Aorta (tissue), 5 donors: ENCODE results near the gene PITX1. TPM values are rescaled to one million over a fixed set of nuclear protein-coding genes. Genes with fewer than 3 reads are reported as not detected.

Experiments
- ATAC-seq: fragments of 200-7000 bp; cut with Tn5 transposase; one replicate; pipeline ENCODE4 v1.9.1; 2022; ENCODE audit warnings: moderate library complexity; ENCODE audit not compliant: low FRiP score
- DNase-seq, 2 donors: peaks; one replicate each; pipeline ENCODE4 v3.0.0-alpha.2; 2020
- H3K27ac ChIP-seq, 2 donors: one replicate each; pipeline ENCODE4 v1.5.1; 2013; ENCODE audit warnings: low read length in 2 of 2, mild to moderate bottlenecking in 2 of 2, moderate library complexity in 2 of 2, control low read depth in 1 of 2, inconsistent platforms in 1 of 2, low read depth in 1 of 2
- H3K27me3 ChIP-seq, 2 donors: one replicate each; pipeline ENCODE4 v1.6.1; 2013; ENCODE audit warnings: control low read depth in 1 of 2, low read length in 1 of 2, mild to moderate bottlenecking in 1 of 2, moderate library complexity in 1 of 2; ENCODE audit not compliant: insufficient read depth in 2 of 2, control insufficient read depth in 1 of 2
- H3K36me3 ChIP-seq, 2 donors: one replicate each; pipeline ENCODE4 v1.6.1; 2013; ENCODE audit warnings: control low read depth in 1 of 2, low read length in 1 of 2, mild to moderate bottlenecking in 1 of 2; ENCODE audit not compliant: insufficient read depth in 2 of 2, control insufficient read depth in 1 of 2
- H3K4me1 ChIP-seq, 2 donors: one replicate each; pipeline ENCODE4 v1.6.1; 2013; ENCODE audit warnings: low read length in 2 of 2, control low read depth in 1 of 2, mild to moderate bottlenecking in 1 of 2, moderate library complexity in 1 of 2; ENCODE audit not compliant: insufficient read depth in 2 of 2, control insufficient read depth in 1 of 2
- H3K4me3 ChIP-seq, 2 donors: one replicate each; pipeline ENCODE4 v1.5.1; 2013; ENCODE audit warnings: low read length in 2 of 2, control low read depth in 1 of 2, mild to moderate bottlenecking in 1 of 2
- H3K9me3 ChIP-seq: one replicate; pipeline ENCODE4 v1.6.1; 2013; ENCODE audit warnings: mild to moderate bottlenecking, low read length; ENCODE audit not compliant: control insufficient read depth
- WGBS, 2 donors: extraction: QIAGEN DNeasy Blood & Tissue Kit; methylation state at CpG; one replicate each; pipeline ENCODE4 v1.1.7; 2013; 5-methylcytosine and 5-hydroxymethylcytosine counted together
- intact Hi-C, 2 donors: fragments of 100-400 bp; cut with DNase I; formaldehyde crosslinking; loops; one replicate each; pipeline versions ENCODE4 v1.14.2 to v1.15.0; 2022
- polyA plus RNA-seq, 2 donors: library from polyadenylated mRNA; stranded (reverse); fragments of 200-250 nt; gene quantifications; one replicate each; pipeline ENCODE4 v1.2.3, GENCODE V29; 2013
- total RNA-seq, 2 donors: library from RNA; stranded (reverse); fragmentation: NEBNext Ultra II Directional; extraction: Animal tissue kit (Norgen Biotek cat#: 25700); gene quantifications; one replicate each; pipeline ENCODE4 v1.2.1, GENCODE V29; 2021
- donor health status: healthy with polysubstance abuse.
- donor health status: Bipolar disorder and iron deficiency.
- donor health status: DM: no; HTN: no; CAD: no.
- donor health status: DM: no; HTN: no; CAD: no.
- donor health status: DM: yes; HTN: yes; CAD: no.

The PITX1 gene
- total and polyA plus RNA-seq, 4 donors: 0.39 to 2.3 (median 0.49) TPM; not detected in 1

DNA sequence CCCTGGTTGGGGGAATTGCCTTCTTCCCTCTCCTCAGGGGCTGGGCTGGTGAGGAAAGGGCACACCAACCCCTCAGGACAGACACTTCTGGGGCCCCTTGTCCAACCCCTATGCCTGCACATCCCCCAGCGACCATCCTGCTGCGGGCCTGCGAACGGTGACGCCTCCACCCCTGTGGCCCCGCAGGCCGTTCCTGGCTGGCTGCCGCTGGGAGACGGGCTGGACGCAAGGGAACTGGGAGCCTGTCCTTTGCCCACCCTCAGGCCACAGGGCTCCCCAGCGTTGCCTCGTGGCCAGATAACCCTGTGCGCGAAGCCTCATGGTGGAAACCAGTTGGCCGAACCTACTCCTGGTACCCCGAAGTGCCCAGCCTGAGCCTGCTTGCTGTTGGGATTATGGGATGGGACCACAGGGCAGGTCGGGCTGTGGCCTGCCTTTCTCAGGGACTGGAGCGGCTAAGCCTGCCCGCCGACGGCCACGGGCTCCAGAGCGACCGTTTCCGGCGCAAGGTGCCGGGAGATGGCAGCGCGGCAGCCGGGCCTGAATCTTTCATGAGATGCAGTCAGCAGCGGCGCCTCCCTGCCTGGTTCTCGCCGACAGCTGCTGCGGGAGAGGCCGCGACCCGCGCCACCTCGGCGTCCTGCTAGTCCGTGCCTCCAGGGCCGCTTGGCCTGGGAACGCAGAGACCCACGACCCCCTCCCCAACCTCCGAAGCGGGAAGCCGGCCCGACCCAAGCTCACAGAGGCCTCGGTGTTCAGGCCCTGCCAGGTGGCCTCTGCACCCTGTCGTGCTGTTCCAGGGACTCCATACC lies 6.5 kb upstream of the PITX1 start:
- Histone ChIP-seq H3K9me3 (no peaks in the 10 kb centered on the region), H3K27ac (no peak overlapping the region), H3K4me3 (no peak overlapping the region), H3K27me3 (no peaks in the 10 kb centered on the region), H3K4me1 (no peaks in the 10 kb centered on the region), H3K36me3 (no peaks in the 10 kb centered on the region)
- intact Hi-C loops: loop anchor here in 1 of 2 donors (10.0 kb wide), 1 partner anchor 294 kb away; no protein-coding TSS in a partner anchor
- peak in 1 of 2 donors; percentile 73 for DNase-seq
- ATAC-seq: no peak
- 19 to 25% methylated on average over 50 to 51 of the region's 51 CpGs for WGBS, 2 donors

GRCh38 chr5:135040034-135040332 lies 6.0 kb upstream of the PITX1 start:
- ATAC-seq (no peak), DNase-seq (peak; percentile 42 to 59)
- 9 to 15% methylated on average over 11 of the region's 11 CpGs for WGBS, 2 donors
- Histone ChIP-seq H3K4me3 (no peak overlapping the region), H3K9me3 (no peaks in the 10 kb centered on the region), H3K36me3 (no peaks in the 10 kb centered on the region), H3K4me1 (no peaks in the 10 kb centered on the region), H3K27ac (no peak overlapping the region), H3K27me3 (no peaks in the 10 kb centered on the region)
- intact Hi-C loops: loop anchor here in 1 of 2 donors (10.0 kb wide), 1 partner anchor 295 kb away; no protein-coding TSS in a partner anchor

GRCh38 chr5:135039271-135040033 lies 5.4 kb upstream of the PITX1 start:
- intact Hi-C loops: loop anchor here in 1 of 2 donors (10.0 kb wide), 1 partner anchor 295 kb away; no protein-coding TSS in a partner anchor
- Histone ChIP-seq H3K4me3 (no peak overlapping the region), H3K9me3 (no peaks in the 10 kb centered on the region), H3K27ac (no peak overlapping the region), H3K36me3 (no peaks in the 10 kb centered on the region), H3K4me1 (no peaks in the 10 kb centered on the region), H3K27me3 (no peaks in the 10 kb centered on the region)
- 4% methylated on average over 77 to 87 of the region's 87 CpGs for WGBS, 2 donors
- ATAC-seq (peak; percentile 21), DNase-seq (peak in 1 of 2 donors; percentile 47)

DNA sequence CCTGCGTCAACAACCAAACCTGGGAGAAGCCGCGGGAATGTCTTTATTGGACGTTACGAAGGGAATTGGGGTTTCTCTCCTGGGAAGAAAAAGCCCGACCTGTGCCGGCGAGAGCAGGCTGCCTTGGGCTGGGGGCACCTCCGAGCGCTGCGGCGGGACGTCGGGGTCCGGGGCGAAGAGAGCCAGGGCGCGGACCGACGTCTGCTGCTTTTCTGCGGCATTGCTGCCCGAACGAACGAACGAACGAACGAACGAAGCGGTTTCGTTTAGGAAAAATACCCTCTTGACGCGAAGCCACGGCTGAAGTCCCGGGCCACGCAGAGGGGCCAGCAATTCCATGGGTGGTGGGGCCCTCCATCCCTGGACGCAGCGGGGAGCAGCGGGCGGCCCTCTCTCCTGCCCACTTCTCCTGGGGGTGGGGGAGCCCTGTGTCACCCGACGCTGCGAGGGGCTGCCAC lies 4.8 kb upstream of the PITX1 start:
- WGBS, 2 donors: 7 to 9% methylated on average over 41 to 42 of the region's 42 CpGs
- ATAC-seq: no peak

DNA sequence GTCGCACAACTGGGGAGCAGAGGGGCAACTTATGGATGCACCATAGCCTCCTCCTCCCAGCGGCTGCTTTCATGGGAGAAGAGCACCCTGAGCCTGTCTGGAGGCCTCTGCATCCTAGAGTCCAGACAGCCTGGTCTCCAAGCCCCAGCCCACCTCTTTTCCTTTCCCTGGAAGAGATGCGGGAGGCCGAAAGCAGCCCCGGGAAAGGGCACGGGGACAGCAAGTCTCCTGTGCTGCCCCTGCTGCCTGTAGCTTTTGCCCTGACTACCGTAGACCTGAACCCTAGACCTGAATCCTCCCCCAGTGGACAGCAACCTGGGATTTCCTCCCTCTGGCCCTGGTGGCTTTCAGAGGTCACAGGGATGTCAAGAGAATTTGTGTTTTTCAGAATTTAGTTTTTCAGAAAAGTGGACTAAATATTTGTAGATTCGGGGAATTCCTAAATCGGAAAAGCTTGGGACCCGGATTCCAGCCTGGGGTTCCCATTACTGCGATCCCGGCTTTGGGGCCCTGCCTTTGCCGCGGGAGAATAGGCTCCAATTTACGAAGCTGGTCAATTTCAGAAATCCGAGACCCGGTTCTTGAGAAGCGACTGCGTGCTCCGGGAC lies 4.3 kb upstream of the PITX1 start:
- 36 to 40% methylated on average over 20 of the region's 20 CpGs for WGBS, 2 donors
- Histone ChIP-seq H3K9me3 (no peaks in the 10 kb centered on the region), H3K36me3 (no peaks in the 10 kb centered on the region), H3K4me1 (no peaks in the 10 kb centered on the region), H3K27ac (no peak overlapping the region), H3K27me3 (no peaks in the 10 kb centered on the region), H3K4me3 (no peak overlapping the region)
- ATAC-seq: no peak
- peak in 1 of 2 donors; percentile 30 for DNase-seq
- intact Hi-C loops: no loop called here

More for the DNA sequence above, 4.8 kb upstream of the PITX1 start:
- H3K36me3 ChIP-seq: no peaks in the 10 kb centered on the region
- intact Hi-C loops: no loop called here
- no peaks in the 10 kb centered on the region for H3K27me3 ChIP-seq
- peak in 1 of 2 donors; percentile 75 for DNase-seq
- H3K9me3 ChIP-seq: no peaks in the 10 kb centered on the region
- H3K27ac ChIP-seq: no peak overlapping the region
- no peaks in the 10 kb centered on the region for H3K4me1 ChIP-seq
- H3K4me3 ChIP-seq: no peak overlapping the region

DNA sequence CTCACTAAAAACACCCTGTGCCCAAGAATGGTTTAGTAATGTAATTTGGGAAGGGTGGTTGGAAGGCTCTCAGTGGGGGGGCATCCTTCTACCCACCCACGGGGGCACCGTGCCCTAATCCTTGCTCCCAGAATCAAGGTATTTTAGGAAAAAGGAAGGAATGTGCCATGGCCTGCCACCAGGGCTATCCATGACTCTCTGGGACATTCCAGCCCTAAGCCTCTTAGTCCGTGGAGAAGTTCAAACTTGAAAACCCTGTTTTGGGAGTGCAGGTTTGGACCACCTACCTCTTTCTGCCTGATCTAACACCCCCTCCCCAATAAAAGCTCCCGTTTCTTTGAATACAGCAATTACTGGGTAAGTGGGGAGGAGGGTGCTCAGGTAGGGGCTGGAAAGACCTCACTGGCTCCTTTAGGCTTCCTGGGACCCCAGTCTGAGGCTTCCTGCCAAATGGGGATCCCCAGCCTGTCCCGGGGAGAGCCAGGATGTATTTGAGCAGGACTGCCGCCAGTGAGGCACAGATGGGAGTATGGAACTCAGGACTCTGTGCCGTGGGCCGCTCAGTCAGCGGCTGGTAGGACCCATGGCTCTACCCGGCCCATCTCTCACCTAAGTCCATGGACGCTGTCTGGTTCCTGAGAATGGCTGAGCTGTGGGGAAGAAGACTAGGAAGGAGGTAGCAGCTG lies 3.6 kb upstream of the PITX1 start:
- no peak for ATAC-seq
- Histone ChIP-seq H3K4me1 (no peaks in the 10 kb centered on the region), H3K27me3 (no peaks in the 10 kb centered on the region), H3K9me3 (no peaks in the 10 kb centered on the region), H3K36me3 (no peaks in the 10 kb centered on the region), H3K4me3 (no peak overlapping the region), H3K27ac (no peak overlapping the region)
- DNase-seq: peak in 1 of 2 donors; percentile 31
- intact Hi-C loops: no loop called here
- WGBS, 2 donors: 52 to 59% methylated on average over 11 of the region's 11 CpGs

GRCh38 chr5:135036405-135036804 lies 2.4 kb upstream of the PITX1 start:
- H3K27me3 ChIP-seq: no peaks in the 10 kb centered on the region
- no peak for ATAC-seq
- 93 to 96% methylated on average over 4 of the region's 4 CpGs for WGBS, 2 donors
- intact Hi-C loops: no loop called here
- no peaks in the 10 kb centered on the region for H3K4me1 ChIP-seq
- H3K27ac ChIP-seq: no peak overlapping the region
- no peak overlapping the region for H3K4me3 ChIP-seq
- H3K9me3 ChIP-seq: no peaks in the 10 kb centered on the region
- DNase-seq: peak in 1 of 2 donors; percentile 22
- no peaks in the 10 kb centered on the region for H3K36me3 ChIP-seq

GRCh38 chr5:135035678-135036030 lies 1.6 kb upstream of the PITX1 start:
- intact Hi-C loops: no loop called here
- 86 to 96% methylated on average over 6 of the region's 6 CpGs for WGBS, 2 donors
- ATAC-seq: no peak

More at GRCh38 chr5:135035678-135036030, 1.6 kb upstream of the PITX1 start:
- H3K27ac ChIP-seq: no peak overlapping the region
- H3K9me3 ChIP-seq: no peaks in the 10 kb centered on the region
- H3K4me1 ChIP-seq: no peaks in the 10 kb centered on the region
- H3K4me3 ChIP-seq: no peak overlapping the region
- no peaks in the 10 kb centered on the region for H3K27me3 ChIP-seq
- H3K36me3 ChIP-seq: no peaks in the 10 kb centered on the region
- DNase-seq: peak in 1 of 2 donors; percentile 30
